Fibroblast of lung (primary cell): ENCODE results near the gene GPC5.

Experiments
- EZH2 ChIP-seq: IDR thresholded peaks from 2 replicates; pipeline ENCODE4 v1.5.1; 2012; ENCODE audit warnings: low read length, control low read depth, mild to moderate bottlenecking; ENCODE audit errors: missing control alignments
- TF ChIP-seq, protein P1 (sequence below), 2 donors: IDR thresholded peaks in 1 of 2; conservative IDR thresholded peaks in 1 of 2; 1 replicate in 1 of 2; 2 replicates in 1 of 2; pipeline ENCODE4 v1.5.1; 2011 to 2012; ENCODE audit warnings: low read length in 2 of 2, control low read depth in 1 of 2, inconsistent platforms in 1 of 2, low read depth in 1 of 2, mild to moderate bottlenecking in 1 of 2

DNA sequence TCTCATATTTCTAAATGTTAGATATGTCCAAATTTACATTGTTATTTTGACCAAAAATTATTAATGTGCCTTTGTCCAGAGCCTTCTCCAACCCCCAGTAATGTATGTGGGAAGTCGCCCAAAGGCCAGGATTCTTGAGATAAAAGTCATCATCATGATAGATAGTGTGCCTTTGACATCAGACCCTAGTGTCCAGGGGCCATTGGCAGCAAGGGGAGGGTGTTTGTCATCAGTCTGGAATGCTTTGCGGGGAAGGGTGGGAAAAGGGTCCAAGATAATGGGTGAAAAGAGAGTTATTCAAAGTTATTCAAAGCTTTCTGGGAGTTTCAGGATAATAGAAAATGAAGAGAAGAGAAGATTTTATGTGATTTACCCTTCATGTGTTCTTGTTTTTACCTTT is 918.6 kb downstream of the GPC5 start:
- TF ChIP-seq, protein P1, sequence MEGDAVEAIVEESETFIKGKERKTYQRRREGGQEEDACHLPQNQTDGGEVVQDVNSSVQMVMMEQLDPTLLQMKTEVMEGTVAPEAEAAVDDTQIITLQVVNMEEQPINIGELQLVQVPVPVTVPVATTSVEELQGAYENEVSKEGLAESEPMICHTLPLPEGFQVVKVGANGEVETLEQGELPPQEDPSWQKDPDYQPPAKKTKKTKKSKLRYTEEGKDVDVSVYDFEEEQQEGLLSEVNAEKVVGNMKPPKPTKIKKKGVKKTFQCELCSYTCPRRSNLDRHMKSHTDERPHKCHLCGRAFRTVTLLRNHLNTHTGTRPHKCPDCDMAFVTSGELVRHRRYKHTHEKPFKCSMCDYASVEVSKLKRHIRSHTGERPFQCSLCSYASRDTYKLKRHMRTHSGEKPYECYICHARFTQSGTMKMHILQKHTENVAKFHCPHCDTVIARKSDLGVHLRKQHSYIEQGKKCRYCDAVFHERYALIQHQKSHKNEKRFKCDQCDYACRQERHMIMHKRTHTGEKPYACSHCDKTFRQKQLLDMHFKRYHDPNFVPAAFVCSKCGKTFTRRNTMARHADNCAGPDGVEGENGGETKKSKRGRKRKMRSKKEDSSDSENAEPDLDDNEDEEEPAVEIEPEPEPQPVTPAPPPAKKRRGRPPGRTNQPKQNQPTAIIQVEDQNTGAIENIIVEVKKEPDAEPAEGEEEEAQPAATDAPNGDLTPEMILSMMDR (conservative IDR thresholded peaks at IDR 0.05 in 1 of 2, IDR thresholded peaks at IDR 0.05 in 1 of 2; ENCODE audit: low read depth in 1 of 2, low read length in 2 of 2): no peak
- no peak for TF ChIP-seq EZH2
